ENCODE measurements around the gene FYCO1.

- TF ChIP-seq POLR2A (IDR thresholded peaks at IDR 0.05; ENCODE audit: low read depth, low read length) (no peak), POLR2AphosphoS5 (IDR thresholded peaks at IDR 0.05; ENCODE audit: low read depth, low read length) (no peak)
Measured at GRCh38 chr3:46036191-46036590, 40.6 kb upstream of the FYCO1 start.

Measured in GM12892 (cell line).